Progenitor cell of endocrine pancreas (in vitro differentiated cells): ENCODE measurements around the gene PXDN. TPM values are rescaled to one million over a fixed set of nuclear protein-coding genes. Genes with fewer than 3 reads are reported as not detected.

Experiments used
- DNase-seq: peaks from one replicate; pipeline ENCODE4 v3.0.0; 2021; ENCODE audit warnings: low spot score; ENCODE audit not compliant: unreplicated experiment
- H3K27ac Mint-ChIP-seq: 2 replicates; pipeline ENCODE4 v1.8.0; 2021; ENCODE audit warnings: mild to moderate bottlenecking, moderate library complexity, mixed read lengths
- H3K27me3 Mint-ChIP-seq: 2 replicates; pipeline ENCODE4 v1.8.0; 2021; ENCODE audit warnings: mixed read lengths
- H3K36me3 Mint-ChIP-seq: 2 replicates; pipeline ENCODE4 v1.8.0; 2022; ENCODE audit warnings: mixed read lengths; ENCODE audit not compliant: insufficient read depth
- H3K4me1 Mint-ChIP-seq: 2 replicates; pipeline ENCODE4 v1.8.0; 2021; ENCODE audit warnings: low read depth, mixed read lengths
- H3K4me3 Mint-ChIP-seq: 2 replicates; pipeline ENCODE4 v1.8.0; 2021; ENCODE audit warnings: low read depth, mild to moderate bottlenecking, moderate library complexity, mixed read lengths
- H3K9me3 Mint-ChIP-seq: 2 replicates; pipeline ENCODE4 v1.8.0; 2021; ENCODE audit warnings: low read depth, mixed read lengths
- CTCF ChIP-seq: fragments of 200-600 bp; sonication (generic); IDR thresholded peaks from one replicate; pipeline ENCODE4 v1.5.0; 2021; ENCODE audit warnings: antibody characterized with exemption, mild to moderate bottlenecking; ENCODE audit not compliant: unreplicated experiment
- total RNA-seq: library from RNA; stranded (reverse); gene quantifications from 2 replicates; pipeline ENCODE4 v1.2.1, GENCODE V29; 2021

Gene PXDN
- total RNA-seq, 1 donor from 2014 or later: 256 TPM

DNA sequence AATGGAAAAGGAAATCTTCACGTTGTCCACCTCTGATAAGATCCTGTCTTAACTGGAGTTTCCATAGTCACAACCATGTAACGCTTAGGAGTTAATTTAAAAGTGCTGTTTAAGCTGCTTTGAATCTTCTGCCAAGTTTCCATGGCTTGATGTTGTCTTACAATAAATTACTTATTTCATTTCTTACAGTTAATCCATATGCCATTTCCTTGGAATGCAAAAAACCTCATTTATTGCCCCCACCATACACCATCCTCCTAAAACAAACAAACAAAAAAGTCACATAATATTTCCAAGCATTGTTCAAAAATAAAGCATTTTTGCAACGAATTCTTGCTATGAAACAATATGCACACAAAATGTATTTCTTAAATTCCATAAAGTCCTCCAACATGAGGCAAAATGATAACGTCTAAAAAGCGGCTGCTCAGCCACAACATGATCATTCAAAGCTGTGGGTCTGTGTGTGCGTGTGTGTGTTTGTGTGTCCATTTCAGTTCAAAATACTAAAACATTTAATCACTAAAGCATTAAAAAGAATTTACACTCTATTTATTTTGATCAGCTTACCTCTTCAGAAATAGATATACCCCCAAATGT lies 46.8 kb upstream of the PXDN start:
- Mint-ChIP-seq H3K4me1 (no peaks in the 10 kb centered on the region), H3K4me3 (no peak overlapping the region), H3K27me3 (peaks cover 11% of the 10 kb centered on the region), H3K9me3 (no peaks in the 10 kb centered on the region), H3K27ac (no peak overlapping the region), H3K36me3 (no peaks in the 10 kb centered on the region)
- TF ChIP-seq CTCF: no peak
- DNase-seq: no peak

DNA sequence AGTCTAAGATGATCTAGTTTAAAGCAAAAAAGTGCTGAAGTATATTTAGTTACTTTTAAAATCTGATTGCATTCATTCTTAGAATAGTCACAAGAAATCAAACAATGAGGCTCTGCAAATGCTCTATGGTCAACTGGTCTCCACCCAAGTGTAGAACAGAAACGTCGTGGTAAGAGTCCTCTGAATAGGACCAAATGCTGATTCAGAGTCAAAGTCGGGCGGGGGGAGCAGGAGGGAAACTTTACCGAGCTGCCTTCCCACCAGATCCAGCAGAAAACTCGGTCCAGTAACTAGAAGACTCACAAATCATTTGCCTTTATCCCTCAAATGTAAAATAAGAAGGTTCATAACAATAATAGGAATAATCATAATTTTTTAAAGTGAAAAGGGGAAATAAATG lies 46.2 kb upstream of the PXDN start:
- H3K9me3 Mint-ChIP-seq: no peaks in the 10 kb centered on the region
- no peak for TF ChIP-seq CTCF
- H3K36me3 Mint-ChIP-seq: no peaks in the 10 kb centered on the region
- no peak overlapping the region for H3K4me3 Mint-ChIP-seq
- DNase-seq: no peak
- no peaks in the 10 kb centered on the region for H3K4me1 Mint-ChIP-seq
- peaks cover 11% of the 10 kb centered on the region for H3K27me3 Mint-ChIP-seq
- no peak overlapping the region for H3K27ac Mint-ChIP-seq

DNA sequence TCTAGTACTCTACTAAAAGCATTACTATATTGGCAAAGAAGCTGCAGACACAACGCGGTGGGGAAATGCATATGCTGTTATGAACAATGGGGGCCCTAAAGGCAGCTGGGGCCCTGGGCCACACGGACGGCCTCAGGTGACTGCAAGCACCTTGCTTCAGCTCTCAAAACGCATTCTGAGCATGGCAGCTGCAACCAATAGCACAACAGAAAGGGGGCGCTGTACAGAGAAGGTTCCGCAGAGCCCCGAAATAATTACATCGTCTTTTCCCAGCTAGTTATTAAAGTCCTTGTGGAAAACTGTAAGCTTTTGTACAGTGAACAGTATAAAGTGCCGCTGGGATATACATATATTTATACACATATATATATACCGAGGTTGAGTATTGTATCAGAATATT lies 45.3 kb upstream of the PXDN start:
- no peak for TF ChIP-seq CTCF
- peaks cover 11% of the 10 kb centered on the region for H3K27me3 Mint-ChIP-seq
- no peak overlapping the region for H3K27ac Mint-ChIP-seq
- no peak overlapping the region for H3K4me3 Mint-ChIP-seq
- H3K36me3 Mint-ChIP-seq: no peaks in the 10 kb centered on the region
- H3K9me3 Mint-ChIP-seq: no peaks in the 10 kb centered on the region
- H3K4me1 Mint-ChIP-seq: no peaks in the 10 kb centered on the region
- no peak for DNase-seq

GRCh38 chr2:1788478-1788959 lies 44.2 kb upstream of the PXDN start:
- no peak overlapping the region for H3K4me3 Mint-ChIP-seq
- TF ChIP-seq CTCF: no peak
- H3K36me3 Mint-ChIP-seq: no peaks in the 10 kb centered on the region
- no peaks in the 10 kb centered on the region for H3K4me1 Mint-ChIP-seq
- no peak overlapping the region for H3K27ac Mint-ChIP-seq
- no peaks in the 10 kb centered on the region for H3K9me3 Mint-ChIP-seq
- peaks cover 16% of the 10 kb centered on the region for H3K27me3 Mint-ChIP-seq
- no peak for DNase-seq

- TF ChIP-seq CTCF: no peak
- Mint-ChIP-seq H3K9me3 (no peaks in the 10 kb centered on the region), H3K27me3 (peaks cover 16% of the 10 kb centered on the region), H3K4me1 (no peaks in the 10 kb centered on the region), H3K4me3 (no peak overlapping the region), H3K27ac (no peak overlapping the region), H3K36me3 (no peaks in the 10 kb centered on the region)
- DNase-seq: no peak
Measured at GRCh38 chr2:1787755-1788477, 43.6 kb upstream of the PXDN start.
